Mesenchymal stem cell (in vitro differentiated cells and primary cell): ENCODE results near the gene FBXL13.
A peak's percentile ranks its signal among the peaks of the same experiment; 100 is the strongest.

Experiments
- DNase-seq: peaks from one replicate; pipeline ENCODE4 v3.0.0-alpha.2; 2013
- H2AFZ ChIP-seq: one replicate; pipeline ENCODE4 v1.6.1; 2013; ENCODE audit warnings: low read depth, mild to moderate bottlenecking, control low read depth, inconsistent platforms, low read length, moderate library complexity
- H2AK5ac ChIP-seq: 2 replicates; pipeline ENCODE4 v1.6.1; 2013; ENCODE audit warnings: low read length, moderate library complexity, mild to moderate bottlenecking, inconsistent platforms; ENCODE audit not compliant: severe bottlenecking
- H2BK120ac ChIP-seq: one replicate; pipeline ENCODE4 v1.6.1; 2013; ENCODE audit warnings: low read depth, mild to moderate bottlenecking, inconsistent platforms, low read length, moderate library complexity
- H2BK12ac ChIP-seq, 2 experiments: one replicate each; pipeline ENCODE4 v1.6.1; 2013; ENCODE audit warnings: inconsistent platforms in 2 of 2, low read length in 2 of 2, mild to moderate bottlenecking in 2 of 2, moderate library complexity in 2 of 2, control low read depth in 1 of 2
- H2BK15ac ChIP-seq: one replicate; pipeline ENCODE4 v1.6.1; 2013; ENCODE audit warnings: mild to moderate bottlenecking, low read depth, inconsistent platforms; ENCODE audit not compliant: poor library complexity, severe bottlenecking
- H2BK5ac ChIP-seq: 2 replicates; pipeline ENCODE4 v1.6.1; 2013; ENCODE audit warnings: low read depth, mild to moderate bottlenecking, low read length, control low read depth, inconsistent platforms; ENCODE audit not compliant: poor library complexity, severe bottlenecking
- H3K14ac ChIP-seq, 2 experiments: one replicate each; pipeline ENCODE4 v1.6.1; 2013; ENCODE audit warnings: inconsistent platforms in 2 of 2, low read length in 2 of 2, control low read depth in 1 of 2, mild to moderate bottlenecking in 1 of 2, moderate library complexity in 1 of 2
- H3K18ac ChIP-seq, 2 experiments: one replicate each; pipeline ENCODE4 v1.6.1; 2013; ENCODE audit warnings: inconsistent platforms in 2 of 2, low read length in 2 of 2, control low read depth in 1 of 2, low read depth in 1 of 2, mild to moderate bottlenecking in 1 of 2
- H3K23ac ChIP-seq, 2 experiments: one replicate each; pipeline ENCODE4 v1.6.1; 2013; ENCODE audit warnings: inconsistent platforms in 2 of 2, low read length in 2 of 2, mild to moderate bottlenecking in 2 of 2, moderate library complexity in 2 of 2, control low read depth in 1 of 2
- H3K27ac ChIP-seq: 2 replicates; pipeline ENCODE4 v1.5.1; 2013; ENCODE audit warnings: mild to moderate bottlenecking, moderate library complexity, low read length, control low read depth, inconsistent platforms; ENCODE audit not compliant: poor library complexity, severe bottlenecking
- H3K27me3 ChIP-seq, 2 experiments: 2 replicates each; pipeline versions ENCODE4 v1.6.1 to v1.7.0; 2013; ENCODE audit warnings: low read length in 2 of 2, mild to moderate bottlenecking in 2 of 2, moderate library complexity in 2 of 2, control low read depth in 1 of 2, inconsistent platforms in 1 of 2; ENCODE audit not compliant: control insufficient read depth in 1 of 2, insufficient read depth in 1 of 2
- H3K36me3 ChIP-seq, 2 experiments: 2 replicates each; pipeline versions ENCODE4 v1.6.1 to v1.7.0; 2013; ENCODE audit warnings: low read length in 2 of 2, control low read depth in 1 of 2, inconsistent platforms in 1 of 2, low read depth in 1 of 2, mild to moderate bottlenecking in 1 of 2; ENCODE audit not compliant: insufficient read depth in 2 of 2, control insufficient read depth in 1 of 2
- H3K4ac ChIP-seq, 2 experiments: one replicate each; pipeline ENCODE4 v1.6.1; 2013; ENCODE audit warnings: inconsistent platforms in 2 of 2, low read length in 2 of 2, mild to moderate bottlenecking in 2 of 2, moderate library complexity in 2 of 2, control low read depth in 1 of 2, low read depth in 1 of 2
- H3K4me1 ChIP-seq: 2 replicates; pipeline ENCODE4 v1.6.1; 2013; ENCODE audit warnings: low read depth, low read length, control low read depth; ENCODE audit not compliant: control insufficient read depth, insufficient read depth
- H3K4me2 ChIP-seq: 2 replicates; pipeline ENCODE4 v1.6.1; 2013; ENCODE audit warnings: low read length, mild to moderate bottlenecking, inconsistent platforms; ENCODE audit not compliant: poor library complexity, severe bottlenecking
- H3K4me3 ChIP-seq, 2 experiments: 2 replicates each; pipeline versions ENCODE4 v1.5.1 to v1.7.0; 2013; ENCODE audit warnings: low read length in 2 of 2, mild to moderate bottlenecking in 2 of 2, control low read depth in 1 of 2, low read depth in 1 of 2; ENCODE audit not compliant: insufficient read depth in 1 of 2
- H3K79me1 ChIP-seq: replicated peaks from 2 replicates; pipeline ENCODE4 v1.6.1; 2013; ENCODE audit warnings: mild to moderate bottlenecking, control low read depth, low read length, inconsistent platforms; ENCODE audit not compliant: poor library complexity, severe bottlenecking
- H3K9ac ChIP-seq: 2 replicates; pipeline ENCODE4 v1.7.0; 2013; ENCODE audit warnings: mild to moderate bottlenecking, low read length, moderate library complexity
- H3K9me3 ChIP-seq: 2 replicates; pipeline ENCODE4 v1.7.0; 2013; ENCODE audit warnings: mild to moderate bottlenecking, low read length; ENCODE audit not compliant: control insufficient read depth
- H4K8ac ChIP-seq: one replicate; pipeline ENCODE4 v1.6.1; 2013; ENCODE audit warnings: inconsistent platforms, mild to moderate bottlenecking, low read length, moderate library complexity
- H4K91ac ChIP-seq: one replicate; pipeline ENCODE4 v1.6.1; 2013; ENCODE audit warnings: mild to moderate bottlenecking, low read length, inconsistent platforms
- WGBS: methylation state at CpG from one replicate; pipeline ENCODE4 v1.1.7; 2013; ENCODE audit warnings: mixed read lengths; 5-methylcytosine and 5-hydroxymethylcytosine counted together

The FBXL13 gene

DNA sequence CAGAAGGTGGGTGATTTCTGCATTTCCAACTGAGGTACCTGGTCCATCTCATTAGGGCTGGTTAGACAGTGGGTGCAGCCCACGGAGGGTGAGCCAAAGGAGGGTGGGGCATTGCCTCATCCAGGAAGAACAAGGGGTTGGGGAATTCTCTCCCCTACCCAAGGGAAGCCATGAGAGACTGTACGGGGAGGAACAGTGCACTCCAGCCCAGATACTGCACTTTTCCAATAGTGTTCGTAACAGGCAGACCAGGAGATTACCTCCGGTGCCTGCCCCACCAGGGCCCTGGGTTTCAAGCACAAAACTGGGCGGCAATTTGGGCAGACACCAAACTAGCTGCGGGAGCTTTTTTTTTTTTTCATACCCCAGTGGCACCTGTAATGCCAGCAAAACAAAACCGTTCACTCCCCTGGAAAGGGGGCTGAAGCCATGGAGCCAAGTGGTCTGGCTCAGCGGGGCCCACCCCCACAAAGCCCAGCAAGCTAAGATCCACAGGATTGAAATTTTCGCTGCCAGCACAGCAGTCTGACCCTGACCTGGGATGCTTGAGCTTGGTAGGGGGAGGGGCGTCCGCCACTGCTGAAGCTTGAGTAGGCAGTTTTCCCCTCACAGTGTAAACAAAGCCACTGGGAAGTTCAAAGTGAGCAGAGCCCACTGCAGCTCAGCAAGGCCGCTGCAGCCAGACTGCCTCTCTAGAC is 31.6 kb upstream of the FBXL13 start:
- Histone ChIP-seq H3K4ac (peak overlapping the region; percentile 59 to 64), H3K9me3 (no peaks in the 10 kb centered on the region), H3K4me3 (no peak overlapping the region), H4K91ac (peak overlapping the region; percentile 65), H2BK120ac (no peak overlapping the region), H3K14ac (no peak overlapping the region), H3K79me1 (no peaks in the 10 kb centered on the region), H2AFZ (no peak overlapping the region), H3K36me3 (peaks cover 3 to 41% of the 10 kb centered on the region in 2 experiments), H2AK5ac (no peak overlapping the region), H2BK12ac (peak overlapping the region; percentile 28 to 89), H2BK15ac (no peak overlapping the region), H4K8ac (peak overlapping the region; percentile 59), H3K4me1 (peaks cover 8% of the 10 kb centered on the region), H3K9ac (no peak overlapping the region), H3K4me2 (no peak overlapping the region), H3K18ac (peak overlapping the region in 1 of 2 experiments; percentile 84), H3K27me3 (no peaks in the 10 kb centered on the region), H3K23ac (no peak overlapping the region), H3K27ac (no peak overlapping the region), H2BK5ac (no peak overlapping the region)
- WGBS, result 50% methylated on average over 12 of the region's 12 CpGs
- peak; percentile 49 for DNase-seq

DNA sequence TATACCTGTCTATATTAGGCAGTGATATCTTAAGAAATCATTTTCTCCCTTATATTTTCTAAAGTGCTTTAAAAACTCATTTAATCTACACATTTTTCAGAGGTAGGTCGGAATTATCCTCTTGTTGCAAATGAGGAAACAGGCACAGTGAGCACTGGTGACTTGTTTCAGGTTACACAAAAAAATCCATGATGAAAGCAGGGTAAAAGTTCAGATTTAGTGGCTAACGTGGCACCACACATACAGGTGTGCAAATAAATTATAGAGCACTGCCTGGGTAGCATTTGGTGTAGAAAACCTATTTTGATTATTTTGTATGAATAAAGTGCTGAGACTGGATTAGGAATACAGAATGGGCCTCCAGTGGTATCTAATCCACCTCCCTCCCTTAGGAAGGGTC is 26.9 kb upstream of the FBXL13 start:
- no peak overlapping the region for H2AFZ ChIP-seq
- H3K4me3 ChIP-seq, result no peak overlapping the region
- peaks cover 6% of the 10 kb centered on the region for H3K4me1 ChIP-seq
- H2AK5ac ChIP-seq, result no peak overlapping the region
- H3K79me1 ChIP-seq, result peaks cover 2% of the 10 kb centered on the region
- no peak overlapping the region for H4K8ac ChIP-seq
- H3K36me3 ChIP-seq, result peaks cover 3 to 73% of the 10 kb centered on the region in 2 experiments
- DNase-seq, result no peak
- H3K9ac ChIP-seq, result no peak overlapping the region
- no peak overlapping the region for H4K91ac ChIP-seq
- 47% methylated on average over 2 of the region's 2 CpGs for WGBS
- H2BK120ac ChIP-seq, result no peak overlapping the region
- H3K27me3 ChIP-seq, result no peaks in the 10 kb centered on the region
- no peaks in the 10 kb centered on the region for H3K9me3 ChIP-seq
- no peak overlapping the region for H2BK15ac ChIP-seq
- H2BK5ac ChIP-seq, result no peak overlapping the region
- no peak overlapping the region for H3K14ac ChIP-seq
- H3K4me2 ChIP-seq, result no peak overlapping the region
- no peak overlapping the region for H2BK12ac ChIP-seq
- no peak overlapping the region for H3K23ac ChIP-seq
- no peak overlapping the region for H3K27ac ChIP-seq
- no peak overlapping the region for H3K4ac ChIP-seq
- H3K18ac ChIP-seq, result no peak overlapping the region

DNA sequence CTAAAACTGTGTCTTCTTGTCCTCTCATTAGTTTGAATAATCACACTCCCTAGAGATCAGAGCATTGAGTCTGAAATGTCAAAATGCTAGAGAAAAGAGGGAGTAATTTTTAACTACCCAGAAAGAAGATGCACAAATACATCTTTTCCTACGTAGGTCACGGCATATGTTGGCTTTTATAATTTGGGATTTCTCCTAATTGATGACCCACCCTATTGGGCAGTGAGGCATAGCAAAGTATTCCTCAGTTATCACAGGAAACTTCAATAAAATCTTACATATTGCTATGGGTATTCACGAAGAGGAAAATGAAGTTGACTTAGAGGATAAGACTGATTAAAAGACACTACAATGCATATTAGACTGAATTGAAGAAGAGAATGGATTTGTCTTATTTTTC is 25.8 kb upstream of the FBXL13 start:
- Histone ChIP-seq H3K36me3 (peaks cover 3 to 80% of the 10 kb centered on the region in 2 experiments), H3K4ac (no peak overlapping the region), H2AFZ (no peak overlapping the region), H3K27ac (no peak overlapping the region), H3K14ac (no peak overlapping the region), H3K18ac (no peak overlapping the region), H3K4me1 (no peaks in the 10 kb centered on the region), H2BK5ac (no peak overlapping the region), H4K91ac (no peak overlapping the region), H3K79me1 (peaks cover 2% of the 10 kb centered on the region), H3K4me3 (no peak overlapping the region), H3K4me2 (no peak overlapping the region), H2BK12ac (no peak overlapping the region), H4K8ac (no peak overlapping the region), H3K9me3 (no peaks in the 10 kb centered on the region), H3K23ac (no peak overlapping the region), H2BK120ac (no peak overlapping the region), H3K27me3 (no peaks in the 10 kb centered on the region), H2AK5ac (no peak overlapping the region), H2BK15ac (no peak overlapping the region), H3K9ac (no peak overlapping the region)
- no peak for DNase-seq
- WGBS, result no CpG with 5 or more reads among the region's 3 CpGs

DNA sequence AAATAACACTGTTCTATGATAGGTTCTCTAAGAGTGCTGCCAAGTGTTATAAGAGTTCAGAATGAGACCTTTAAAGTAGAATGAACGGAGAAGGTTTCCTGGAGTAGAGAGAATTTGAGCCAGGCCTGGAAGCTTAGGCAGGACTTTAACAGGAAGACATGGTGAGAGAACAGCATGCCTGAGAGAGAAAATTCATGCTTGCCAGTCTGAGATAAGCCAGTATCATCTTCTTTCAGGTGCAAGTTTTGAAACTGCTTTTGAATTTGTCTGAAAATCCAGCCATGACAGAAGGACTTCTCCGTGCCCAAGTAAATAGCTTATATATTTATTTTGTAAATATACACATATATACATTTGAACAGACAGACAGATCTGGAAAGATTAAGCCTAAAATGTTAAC is 22.4 kb upstream of the FBXL13 start:
- Histone ChIP-seq H3K36me3 (peaks cover 6 to 80% of the 10 kb centered on the region in 2 experiments), H3K79me1 (peaks cover 9% of the 10 kb centered on the region), H3K18ac (no peak overlapping the region), H2BK15ac (no peak overlapping the region), H4K91ac (no peak overlapping the region), H3K27me3 (no peaks in the 10 kb centered on the region), H3K14ac (no peak overlapping the region), H2BK5ac (no peak overlapping the region), H2AFZ (no peak overlapping the region), H3K9me3 (no peaks in the 10 kb centered on the region), H3K4me2 (no peak overlapping the region), H3K23ac (no peak overlapping the region), H3K4me3 (no peak overlapping the region), H3K9ac (no peak overlapping the region), H3K4me1 (no peaks in the 10 kb centered on the region), H2AK5ac (no peak overlapping the region), H3K4ac (no peak overlapping the region), H2BK12ac (no peak overlapping the region), H3K27ac (no peak overlapping the region), H2BK120ac (no peak overlapping the region), H4K8ac (no peak overlapping the region)
- no peak for DNase-seq
- WGBS, result 98% methylated on average over 1 of the region's 2 CpGs
